ENCODE results near the gene RBM44.
"Not testable (repeated sequence)": the region's sequence is repeated elsewhere in the genome, so short reads cannot be mapped to it uniquely, and the experiment has no call there.

RBM44 gene, protein sequence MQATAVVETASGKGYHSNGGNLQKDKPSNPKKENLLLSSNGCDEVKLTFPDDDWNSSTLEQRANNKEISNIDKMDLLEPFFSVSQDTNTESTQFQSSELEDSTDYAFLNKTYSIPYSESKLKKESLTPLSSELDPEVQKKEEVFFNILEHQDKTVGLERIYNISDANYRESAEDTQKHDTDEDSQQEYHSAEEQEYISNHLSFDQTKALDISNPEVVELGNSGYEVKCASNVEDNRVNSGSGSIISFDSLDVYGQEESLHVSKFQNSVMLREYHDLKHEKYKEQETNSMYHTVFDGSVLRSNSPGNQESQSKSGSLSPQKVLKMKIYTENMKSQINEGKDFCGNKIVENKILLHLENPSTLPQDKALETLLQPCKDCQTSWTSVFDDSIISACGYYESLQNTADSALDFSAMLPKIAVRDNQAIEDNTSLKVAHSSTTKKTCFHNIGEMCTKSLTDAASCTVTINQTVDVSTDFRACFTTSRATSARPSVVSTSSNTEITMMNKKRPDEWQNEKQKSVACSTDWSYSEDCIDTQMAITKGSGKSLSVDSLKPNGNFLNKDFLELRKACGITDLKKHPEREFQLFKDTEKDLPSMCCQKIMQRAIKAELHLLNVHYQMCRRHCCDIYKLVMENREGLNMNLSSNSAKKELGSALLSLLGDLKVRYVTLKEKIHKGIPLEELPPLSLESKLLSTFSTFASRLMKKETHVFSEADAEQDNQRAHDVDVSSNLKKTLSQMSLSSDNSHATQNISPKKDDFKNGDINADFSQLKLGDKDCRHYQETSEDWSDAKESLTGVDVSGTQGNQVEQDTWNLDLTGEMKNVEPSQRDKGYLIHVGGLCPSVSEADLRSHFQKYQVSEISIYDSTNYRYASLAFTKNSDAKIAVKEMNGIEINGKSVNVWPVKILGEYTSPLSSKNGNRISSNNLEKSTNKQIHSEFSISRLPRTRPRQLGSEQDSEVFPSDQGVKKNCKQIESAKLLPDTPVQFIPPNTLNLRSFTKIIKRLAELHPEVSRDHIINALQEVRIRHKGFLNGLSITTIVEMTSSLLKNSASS

GRCh38 chr2:237798236-237799059, at the start of gene RBM44:
Gene RBM44, plus strand, starts transcription at chr2:237798779. Its CDS starts 14,831 bp downstream, at chr2:237813610.
- no peak for DNase-seq

DNA sequence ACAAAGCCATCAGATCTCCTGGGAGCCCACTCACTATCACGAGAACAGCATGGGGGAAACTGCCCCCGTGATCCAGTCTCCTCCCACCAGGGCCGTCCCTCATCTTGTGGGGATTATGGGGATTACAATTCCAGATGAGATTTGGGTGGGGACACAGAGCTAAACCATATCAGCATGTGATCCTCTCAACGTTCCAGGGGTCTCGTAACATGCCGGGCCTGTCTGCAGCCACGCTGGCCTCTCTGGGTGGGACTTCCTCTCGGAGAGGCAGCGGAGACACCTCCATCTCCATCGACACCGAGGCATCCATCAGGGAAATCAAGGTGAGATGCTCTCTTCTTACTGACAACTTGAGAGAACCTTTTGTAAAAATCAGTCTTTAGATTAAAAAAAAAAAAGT, 49.6 kb upstream of the RBM44 start:
- DNase-seq = no peak

GRCh38 chr2:237749961-237750360, 48.6 kb upstream of the RBM44 start:
- DNase-seq = no peak

DNA sequence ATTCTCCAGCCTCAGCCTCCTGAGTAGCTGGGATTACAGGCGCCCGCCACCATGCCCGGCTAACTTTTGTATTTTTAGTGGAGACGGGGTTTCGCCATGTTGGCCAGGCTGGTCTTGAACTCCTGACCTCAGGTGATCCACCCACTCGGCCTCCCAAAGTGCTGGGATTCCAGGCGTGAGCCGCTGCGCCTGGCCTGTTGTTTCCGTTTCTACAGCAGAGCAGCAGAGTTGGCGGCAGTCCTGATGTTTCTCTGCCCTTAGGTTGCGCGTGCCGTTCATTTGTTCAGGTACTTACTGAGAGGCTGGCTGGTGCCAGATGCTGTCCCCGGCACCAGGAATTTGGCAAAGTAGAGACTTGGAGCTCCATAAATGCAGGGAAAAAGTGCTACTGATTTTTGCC, 48.1 kb upstream of the RBM44 start:
- not testable (repeated sequence) for DNase-seq

DNA sequence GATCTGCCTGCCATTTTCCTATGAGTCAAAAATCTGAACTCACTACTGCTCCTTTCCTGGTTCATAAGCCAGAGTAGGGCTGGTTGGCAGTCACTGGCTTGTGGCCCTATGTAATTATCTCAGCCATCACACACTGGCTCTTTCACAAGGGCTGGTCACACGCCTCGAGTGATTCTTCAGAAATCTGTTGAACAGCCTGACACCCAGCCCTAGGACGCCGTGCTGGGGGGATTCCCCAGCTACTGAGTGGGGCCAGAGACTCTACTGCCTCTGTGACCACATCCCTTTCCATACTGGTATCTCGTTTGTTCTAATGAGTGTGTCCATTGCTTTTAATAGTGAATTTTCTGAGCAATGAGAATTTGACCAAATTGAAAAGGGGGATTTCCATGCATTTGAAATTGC, 45.8 kb upstream of the RBM44 start:
- DNase-seq = no peak

GRCh38 chr2:237754182-237754581, 44.4 kb upstream of the RBM44 start:
- DNase-seq = no peak

GRCh38 chr2:237754626-237755248, 43.8 kb upstream of the RBM44 start:
- DNase-seq = no peak

DNA sequence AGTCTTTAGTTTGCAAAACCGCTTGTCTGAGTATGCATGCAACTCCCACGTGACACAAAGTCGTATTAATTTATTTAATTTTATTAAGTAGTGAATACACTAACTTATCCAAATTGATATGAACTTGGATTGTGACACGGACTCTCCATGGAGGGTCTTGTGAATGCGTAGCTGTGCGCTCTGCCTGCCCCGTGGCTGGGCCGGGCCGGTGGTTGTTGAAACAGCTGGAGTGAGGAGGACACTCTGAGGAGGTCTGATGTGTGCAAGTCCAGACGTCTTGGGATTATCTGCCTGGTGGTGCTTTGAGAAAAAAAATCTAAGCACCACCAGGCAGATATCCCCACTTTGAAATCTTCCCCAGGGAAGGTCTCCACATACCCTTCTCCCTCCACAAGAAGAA, 41.0 kb upstream of the RBM44 start:
- no peak for DNase-seq

GRCh38 chr2:237758185-237758584, 40.4 kb upstream of the RBM44 start:
- DNase-seq = no peak

GRCh38 chr2:237759176-237759575, 39.4 kb upstream of the RBM44 start:
- no peak for DNase-seq

DNA sequence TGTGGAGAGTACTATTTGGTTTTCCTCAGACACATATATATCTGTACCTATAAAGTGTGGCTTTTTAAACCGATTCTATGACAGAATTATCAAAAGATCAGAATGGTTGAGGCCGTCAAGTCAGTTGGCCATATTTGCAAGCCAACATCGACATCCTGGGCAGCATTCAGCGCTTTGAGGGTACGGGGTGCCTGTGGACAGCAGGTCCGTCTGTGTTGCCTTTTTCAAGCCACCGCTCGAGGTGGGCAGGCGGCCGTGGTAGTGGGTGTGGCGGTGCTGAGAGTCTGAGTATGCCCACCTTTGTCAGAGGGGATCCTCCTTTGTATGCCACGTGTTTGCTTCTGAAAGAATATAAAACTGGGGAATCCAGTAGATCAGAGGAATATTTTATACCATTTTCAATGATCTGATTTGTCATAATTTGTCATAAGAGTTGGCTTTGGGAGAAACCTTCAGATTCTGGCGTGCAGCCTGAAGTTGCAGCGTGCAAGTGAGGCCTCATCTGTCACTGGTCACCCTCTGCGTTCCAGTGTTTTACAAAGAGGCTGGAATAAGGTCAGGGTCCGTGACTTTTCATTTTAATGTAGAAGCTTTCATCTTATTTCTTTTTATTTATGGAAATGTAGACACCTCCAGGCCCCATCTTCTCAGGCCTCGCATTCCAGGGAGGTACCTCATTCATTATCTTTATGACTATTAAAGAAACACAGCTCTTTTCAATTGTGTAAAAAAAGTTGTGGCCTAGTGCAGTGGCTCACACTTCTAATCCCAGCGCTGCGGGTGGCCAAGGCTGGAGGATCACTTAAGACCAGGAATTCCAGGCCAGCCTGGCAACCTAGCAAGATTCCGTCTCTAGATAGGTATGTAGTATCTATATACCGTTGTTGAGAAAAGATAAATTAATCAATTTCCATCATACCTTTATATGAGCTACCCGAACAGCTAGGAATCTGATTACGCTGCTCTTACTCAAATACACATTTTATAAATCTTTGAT, 37.8 kb upstream of the RBM44 start:
- no peak for DNase-seq

DNA sequence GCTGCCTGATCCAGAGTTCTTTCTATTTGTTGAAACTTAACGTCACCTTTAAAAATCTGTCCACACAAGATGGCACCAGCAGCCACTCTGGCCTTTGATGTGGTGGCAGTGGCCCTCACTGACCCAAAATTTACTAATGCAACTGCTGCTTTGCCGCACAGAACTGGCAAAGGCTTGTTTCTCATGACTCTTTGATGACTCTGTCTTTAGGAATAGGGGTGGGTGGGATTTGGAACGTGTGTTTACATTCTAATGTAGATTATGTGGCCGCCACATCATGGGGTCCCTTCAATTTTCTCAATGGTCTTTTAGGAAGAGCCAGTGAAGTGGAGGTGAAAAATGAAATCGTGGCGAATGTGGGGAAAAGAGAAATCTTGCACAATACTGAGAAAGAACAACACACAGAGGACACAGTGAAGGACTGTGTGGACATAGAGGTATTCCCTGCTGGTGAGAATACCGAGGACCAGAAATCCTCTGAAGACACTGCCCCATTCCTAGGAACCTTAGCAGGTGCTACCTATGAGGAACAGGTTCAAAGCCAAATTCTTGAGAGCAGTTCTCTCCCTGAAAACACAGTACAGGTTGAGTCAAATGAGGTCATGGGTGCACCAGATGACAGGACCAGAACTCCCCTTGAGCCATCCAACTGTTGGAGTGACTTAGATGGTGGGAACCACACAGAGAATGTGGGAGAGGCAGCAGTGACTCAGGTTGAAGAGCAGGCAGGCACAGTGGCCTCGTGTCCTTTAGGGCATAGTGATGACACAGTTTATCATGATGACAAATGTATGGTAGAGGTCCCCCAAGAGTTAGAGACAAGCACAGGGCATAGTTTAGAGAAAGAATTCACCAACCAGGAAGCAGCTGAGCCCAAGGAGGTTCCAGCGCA, 36.0 kb upstream of the RBM44 start:
- not testable (repeated sequence) for DNase-seq

DNA sequence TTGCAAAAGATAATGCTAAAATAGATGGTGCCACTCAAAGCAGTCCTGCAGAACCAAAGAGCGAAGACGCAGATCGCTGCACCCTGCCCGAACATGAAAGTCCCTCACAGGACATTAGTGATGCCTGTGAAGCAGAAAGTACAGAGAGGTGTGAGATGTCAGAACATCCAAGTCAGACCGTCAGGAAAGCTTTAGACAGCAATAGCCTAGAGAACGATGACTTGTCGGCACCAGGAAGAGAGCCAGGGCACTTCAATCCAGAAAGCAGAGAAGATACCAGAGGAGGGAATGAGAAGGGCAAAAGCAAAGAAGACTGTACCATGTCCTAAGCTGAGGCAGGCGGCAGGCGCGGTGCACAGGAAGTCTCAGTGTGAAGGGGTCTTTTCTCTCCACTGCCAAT, 34.8 kb upstream of the RBM44 start:
- no peak for DNase-seq

- not testable (repeated sequence) for DNase-seq
Observed at GRCh38 chr2:237765122-237765521, 33.5 kb upstream of the RBM44 start.

- no peak for DNase-seq
Observed at GRCh38 chr2:237765875-237766274, 32.7 kb upstream of the RBM44 start.

- DNase-seq = no peak
Observed at GRCh38 chr2:237766340-237766739, 32.2 kb upstream of the RBM44 start.

DNA sequence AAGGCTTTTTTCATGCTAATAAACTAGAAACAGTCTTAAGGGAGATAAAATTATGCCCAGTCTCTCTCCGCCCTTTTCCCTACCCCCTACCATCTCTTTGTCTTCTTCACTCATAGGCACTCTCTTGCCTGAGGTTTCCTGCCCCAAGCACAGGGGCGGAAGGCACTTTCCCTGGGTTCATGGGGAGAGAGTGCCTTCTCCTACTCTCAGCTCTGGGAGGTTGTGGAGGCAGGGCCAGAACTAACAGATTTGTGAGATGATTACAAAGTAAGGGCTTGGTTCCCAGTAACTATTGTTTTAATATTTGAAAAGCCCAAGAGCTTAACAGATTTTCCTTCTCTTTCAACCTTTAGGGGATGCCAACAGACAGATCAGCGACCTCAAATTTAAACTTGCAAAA, 26.1 kb upstream of the RBM44 start:
- no peak for DNase-seq

DNA sequence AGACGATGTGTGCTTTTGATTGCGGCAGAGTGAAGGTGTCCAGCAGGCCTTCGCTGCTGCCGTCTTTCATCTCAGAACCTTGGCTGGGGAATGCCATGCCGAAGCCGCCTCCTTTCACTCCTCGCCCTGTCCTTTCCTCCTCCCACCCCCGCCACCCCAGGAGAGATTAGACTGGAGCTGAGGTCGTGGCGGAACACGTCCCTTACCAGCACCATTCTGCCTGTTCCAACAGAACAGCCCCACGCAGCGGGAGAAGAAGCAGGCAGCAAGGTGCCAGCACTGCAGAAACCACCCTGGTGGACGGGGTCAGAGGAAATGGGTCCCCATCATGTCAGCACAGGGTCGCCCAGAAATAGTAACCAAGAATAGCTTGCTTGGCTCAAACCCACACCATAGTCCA, 24.8 kb upstream of the RBM44 start:
- DNase-seq = no peak

GRCh38 chr2:237774811-237775553, 23.6 kb upstream of the RBM44 start:
- DNase-seq = peak; percentile 36

Measured in activated CD4-positive, alpha-beta T cell treated with anti-CD3 and anti-CD28 coated beads, Interleukin-2, amount 50 U/mL, for 1 hour (primary cell).